Measurements from ENCODE around the gene SERP2.
A peak's percentile ranks its signal among the peaks of the same experiment; 100 is the strongest.

SERP2 gene

DNA sequence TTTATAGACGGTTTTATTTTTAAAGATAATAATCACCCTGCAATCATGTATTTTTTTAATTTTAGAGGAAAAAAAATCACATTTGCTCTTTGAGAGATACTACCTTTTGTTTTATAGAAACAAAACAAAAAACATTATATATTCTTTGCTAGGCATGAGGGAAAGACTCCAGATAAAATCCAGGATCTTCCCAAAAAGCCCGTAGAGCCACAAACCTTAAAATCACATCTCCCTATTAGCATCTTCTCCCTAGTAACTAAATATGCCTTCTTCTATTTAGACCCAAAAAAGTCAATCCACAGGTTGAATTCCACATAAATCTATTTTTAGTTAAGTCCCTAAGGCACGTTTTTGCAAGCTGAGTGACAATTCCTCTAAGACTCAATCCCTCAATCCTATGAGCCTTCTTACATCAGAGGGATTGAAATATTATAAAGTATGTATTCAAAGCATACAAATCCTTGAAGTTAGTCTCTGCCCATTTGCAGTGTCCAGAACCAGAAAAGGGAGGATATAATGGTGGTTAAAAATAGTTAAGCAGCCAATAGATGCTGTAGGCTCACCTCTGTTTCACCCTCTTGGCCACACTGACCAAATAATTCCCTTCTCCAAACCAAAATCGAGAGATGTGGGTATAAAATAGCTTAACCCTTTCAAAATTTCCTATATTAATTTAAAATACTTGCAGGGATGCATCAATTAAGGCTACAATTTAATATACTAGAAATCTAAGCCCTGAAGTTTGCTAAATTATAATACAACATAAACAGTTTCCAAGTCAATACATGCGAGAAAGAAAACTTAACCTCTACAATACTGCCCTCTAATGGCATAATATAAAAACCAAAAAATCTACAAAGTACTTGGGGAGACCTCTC is 64.0 kb downstream of the SERP2 start:
- DNase-seq: no peak

DNA sequence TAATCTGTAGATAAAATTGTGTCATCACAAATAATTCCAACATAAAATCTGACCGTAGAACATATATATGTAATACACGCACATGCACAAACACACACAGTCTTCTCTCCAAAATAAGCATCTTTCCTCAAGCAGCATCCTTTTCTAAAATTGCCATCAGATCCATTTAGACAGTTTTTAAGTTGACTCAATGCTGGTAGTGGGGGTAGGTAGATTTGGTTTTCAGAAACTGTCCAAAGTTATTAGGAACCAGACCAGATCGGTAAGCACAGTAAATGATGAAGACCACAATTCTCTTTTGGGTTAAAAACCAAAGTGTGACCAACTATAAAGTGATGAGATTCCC is 64.6 kb downstream of the SERP2 start:
- DNase-seq: no peak

DNA sequence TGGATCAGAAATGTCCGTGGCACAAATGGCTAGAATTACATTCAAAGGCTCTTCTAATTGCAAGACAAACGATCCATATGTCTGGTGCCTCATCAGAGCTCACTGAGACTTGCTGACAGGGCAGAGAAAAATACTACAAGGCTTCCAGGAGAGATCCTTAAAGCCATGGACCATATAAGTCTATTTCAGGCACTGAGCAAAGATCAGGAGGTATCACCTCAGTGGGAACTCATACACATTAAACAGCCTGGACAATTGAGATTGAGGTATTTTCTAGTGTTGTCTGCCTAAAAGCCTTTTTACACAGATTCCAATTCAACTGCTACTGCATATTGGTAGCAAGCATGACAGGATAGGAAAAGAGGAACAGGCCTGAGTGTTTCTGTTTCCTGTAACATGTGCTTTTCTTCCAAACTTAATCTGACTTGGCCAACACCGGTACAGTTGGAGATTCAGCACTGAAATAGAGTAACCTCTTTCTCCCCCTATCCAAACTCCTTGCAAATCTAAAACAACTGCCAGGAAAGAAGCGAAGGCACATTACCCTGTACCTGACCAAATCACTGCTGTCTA is 65.9 kb downstream of the SERP2 start:
- peak; percentile 70 for DNase-seq

DNA sequence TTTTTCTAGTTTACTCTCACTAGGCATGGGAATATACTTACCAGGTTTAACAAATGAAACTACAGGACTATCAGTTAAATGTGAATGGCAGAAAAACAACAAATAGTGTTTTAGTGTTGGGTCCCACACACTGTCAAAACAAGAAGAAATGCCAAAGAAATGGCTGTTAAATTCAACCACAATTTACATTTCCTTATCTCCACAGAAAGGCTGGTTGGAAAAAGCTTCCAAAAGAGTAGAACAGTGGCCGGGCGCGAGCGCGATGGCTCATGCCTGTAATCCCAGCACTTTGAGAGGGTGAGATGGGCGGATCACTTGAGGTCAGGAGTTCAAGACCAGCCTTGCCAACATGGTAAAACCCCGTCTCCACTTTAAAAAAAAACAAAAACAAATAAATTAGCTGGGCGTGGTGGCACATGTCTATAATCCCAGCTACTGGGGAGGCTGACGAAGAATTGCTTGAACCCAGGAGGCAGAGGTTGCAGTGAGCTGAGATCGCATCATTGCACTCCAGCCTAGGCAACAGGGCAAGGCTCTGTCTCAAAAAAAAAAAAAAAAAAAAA is 66.5 kb downstream of the SERP2 start:
- no peak for DNase-seq

Data from GDM1 (cell line).